NCI-H446 (cell line): Measurements from ENCODE around the gene ACOX2.

Experiments used
- DNase-seq, 2 experiments: peaks; one replicate each; lab custom pipeline; 2025; lab: John Stamatoyannopoulos, UW

ACOX2 gene

GRCh38 chr3:58473275-58473674 is 63.7 kb downstream of the ACOX2 start:
- DNase-seq = no peak

DNA sequence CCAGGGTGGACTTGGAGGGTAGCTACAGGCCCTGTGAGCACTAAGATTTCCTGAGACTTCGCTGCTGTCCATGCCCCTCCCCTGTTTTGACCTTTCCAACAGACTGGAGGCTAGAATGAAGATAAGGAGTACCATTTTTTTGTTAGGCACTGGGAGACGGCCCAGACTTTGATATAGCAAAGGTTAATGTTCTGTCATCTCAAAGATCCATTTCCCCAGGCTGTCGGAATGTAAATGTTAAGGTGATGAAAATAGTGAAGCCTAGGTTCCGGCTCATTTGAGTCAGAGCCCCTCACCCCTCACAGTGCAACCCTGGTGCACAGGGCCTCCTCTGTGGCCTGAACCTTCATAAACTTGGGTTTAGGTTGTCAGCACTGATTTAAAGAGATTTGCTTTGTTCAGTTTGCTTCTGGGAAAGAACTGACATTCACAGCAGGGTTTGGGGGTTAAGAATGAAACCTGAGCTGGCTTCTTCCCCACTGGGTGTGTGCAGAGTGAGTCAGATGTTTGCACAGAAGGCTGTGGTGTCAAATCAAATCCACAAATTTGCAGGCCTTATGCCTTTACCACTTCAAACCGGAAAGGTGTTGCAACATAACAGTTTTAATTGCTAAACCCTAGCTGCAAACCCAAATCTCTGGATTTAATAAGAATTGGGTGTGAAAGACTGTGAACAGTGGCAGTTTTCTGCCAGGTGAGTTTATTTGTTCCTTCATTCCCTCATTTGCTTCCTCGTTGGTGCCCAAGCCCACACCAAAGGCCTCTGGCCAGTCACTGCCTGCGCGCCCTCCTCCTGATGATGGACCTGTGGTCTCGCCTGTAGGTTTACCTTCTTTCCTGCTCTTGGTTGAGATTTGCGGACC is 65.7 kb downstream of the ACOX2 start:
- DNase-seq = peak in 1 of 2 experiments; percentile 36

GRCh38 chr3:58470363-58471024 is 66.5 kb downstream of the ACOX2 start:
- no peak for DNase-seq

- no peak for DNase-seq
Measured at GRCh38 chr3:58469096-58469495, 67.9 kb downstream of the ACOX2 start.

GRCh38 chr3:58466899-58467563 is 70.0 kb downstream of the ACOX2 start:
- no peak for DNase-seq

- DNase-seq = no peak
Measured at GRCh38 chr3:58464866-58465265, 72.1 kb downstream of the ACOX2 start.

- DNase-seq = no peak
Measured at GRCh38 chr3:58463942-58464271, 73.1 kb downstream of the ACOX2 start.

DNA sequence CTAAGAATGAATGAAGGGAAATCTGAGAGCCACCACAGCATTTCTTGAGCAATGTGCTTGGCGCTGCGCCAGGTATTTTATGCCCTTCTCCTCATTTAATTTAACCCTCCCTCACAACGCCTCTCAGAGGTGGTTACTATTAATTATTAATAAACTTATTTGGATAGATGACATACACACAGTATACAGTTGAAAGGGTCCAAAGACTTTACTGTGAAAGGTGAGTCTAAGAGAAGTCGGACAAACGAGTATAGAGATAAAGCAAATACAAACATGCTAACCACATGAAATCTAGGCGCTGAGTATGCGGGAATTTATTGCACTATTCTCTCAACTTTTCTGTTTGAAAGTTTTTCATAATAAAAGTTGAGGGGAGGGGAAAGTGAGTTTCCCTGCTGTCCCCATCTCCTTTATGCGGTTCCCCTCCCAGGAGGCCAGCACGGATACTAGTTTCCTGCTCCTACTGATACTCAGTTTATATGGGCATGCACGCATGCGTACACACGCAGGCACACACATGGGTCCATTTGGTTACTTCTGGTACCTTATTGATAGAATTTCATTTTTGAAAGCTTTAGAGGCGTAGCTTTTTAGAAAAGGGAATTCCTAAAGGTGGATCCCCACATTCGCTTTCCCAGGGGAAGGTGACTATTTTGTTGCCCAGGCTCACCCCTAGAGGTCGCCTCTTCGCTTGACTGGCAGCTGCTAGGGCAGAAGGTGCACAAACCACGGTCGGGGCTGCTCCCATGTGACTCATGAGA is 73.6 kb downstream of the ACOX2 start:
- DNase-seq = peak in 1 of 2 experiments; percentile 49

DNA sequence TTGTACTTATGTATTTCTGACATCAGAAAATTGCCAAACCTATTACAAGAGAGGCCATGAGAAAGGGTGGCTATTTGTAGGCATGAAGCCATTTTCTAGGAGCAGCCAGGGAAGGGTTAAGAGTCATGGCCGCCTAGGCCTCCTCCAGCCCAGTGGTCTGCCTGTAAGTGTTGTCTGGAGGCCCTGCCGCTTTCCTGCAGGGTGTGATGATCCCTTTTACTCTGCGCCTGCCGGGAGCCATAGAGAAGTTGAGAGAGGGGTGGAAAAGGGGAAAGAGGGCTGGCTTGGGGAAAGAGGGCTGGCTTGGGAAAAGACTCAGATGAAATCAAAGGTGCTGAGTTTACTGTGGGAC is 74.2 kb downstream of the ACOX2 start:
- no peak for DNase-seq

- DNase-seq = no peak
Measured at GRCh38 chr3:58459160-58459559, 77.8 kb downstream of the ACOX2 start.
